GM23338 (cell line): ENCODE measurements around the gene VTCN1. TPM values are rescaled to one million over a fixed set of nuclear protein-coding genes. Genes with fewer than 3 reads are reported as not detected.

Experiments used
- ATAC-seq: fragments of 200-7000 bp; cut with Tn5 transposase; 3 replicates; pipeline ENCODE4 v1.9.1; 2020
- DNase-seq: peaks from one replicate; pipeline ENCODE4 v3.0.0-alpha.2; 2015; ENCODE audit warnings: low spot score
- H2AFZ ChIP-seq: fragments of 200-600 bp; sonication (generic); 2 replicates; pipeline ENCODE4 v1.8.0; 2016; ENCODE audit warnings: antibody characterized with exemption, mild to moderate bottlenecking, moderate library complexity
- H3F3A ChIP-seq: fragments of 200-600 bp; sonication (generic); replicated peaks from 2 replicates; pipeline ENCODE4 v1.8.0; 2017; ENCODE audit warnings: antibody characterized with exemption, mixed run types, low read depth
- H3K27ac ChIP-seq: fragments of 200-600 bp; sonication (generic); 2 replicates; pipeline ENCODE4 v1.6.1; 2016; ENCODE audit warnings: low read depth
- H3K27me3 ChIP-seq: fragments of 200-600 bp; sonication (generic); 2 replicates; pipeline ENCODE4 v1.8.0; 2016; ENCODE audit warnings: mild to moderate bottlenecking, mixed run types, moderate library complexity; ENCODE audit not compliant: insufficient read depth
- H3K36me3 ChIP-seq: fragments of 200-600 bp; sonication (generic); 2 replicates; pipeline ENCODE4 v1.8.0; 2016; ENCODE audit warnings: mild to moderate bottlenecking; ENCODE audit not compliant: insufficient read depth
- H3K4me1 ChIP-seq: fragments of 200-600 bp; sonication (generic); 2 replicates; pipeline ENCODE4 v1.8.0; 2016; ENCODE audit warnings: mild to moderate bottlenecking, moderate library complexity; ENCODE audit not compliant: insufficient read depth
- H3K4me2 ChIP-seq: fragments of 200-600 bp; sonication (generic); 2 replicates; pipeline ENCODE4 v1.7.1; 2017; ENCODE audit warnings: mixed run types
- H3K4me3 ChIP-seq: fragments of 200-600 bp; sonication (generic); 2 replicates; pipeline ENCODE4 v1.6.1; 2016; ENCODE audit warnings: mixed run types
- H3K79me2 ChIP-seq: fragments of 200-600 bp; sonication (generic); replicated peaks from 2 replicates; pipeline ENCODE4 v1.8.0; 2017; ENCODE audit warnings: mild to moderate bottlenecking; ENCODE audit not compliant: insufficient read depth
- H3K9me2 ChIP-seq: fragments of 200-600 bp; sonication (generic); 2 replicates; pipeline ENCODE4 v1.8.0; 2017; ENCODE audit not compliant: insufficient read depth
- H4K20me1 ChIP-seq: fragments of 200-600 bp; sonication (generic); replicated peaks from 2 replicates; pipeline ENCODE4 v1.8.0; 2017; ENCODE audit warnings: mild to moderate bottlenecking; ENCODE audit not compliant: insufficient read depth
- H3K27ac Mint-ChIP-seq: 2 replicates; pipeline ENCODE4 v1.8.0; 2020; ENCODE audit warnings: inconsistent platforms, mild to moderate bottlenecking, moderate library complexity, mixed read lengths
- H3K27me3 Mint-ChIP-seq: 3 replicates; pipeline ENCODE4 v1.8.0; 2022; ENCODE audit warnings: low read depth, mild to moderate bottlenecking, moderate library complexity, mixed read lengths, inconsistent platforms; ENCODE audit not compliant: insufficient read depth, poor library complexity
- H3K36me3 Mint-ChIP-seq: 3 replicates; pipeline ENCODE4 v1.8.0; 2021; ENCODE audit warnings: low read depth, mild to moderate bottlenecking, inconsistent platforms, moderate library complexity, mixed read lengths
- H3K4me1 Mint-ChIP-seq: 3 replicates; pipeline ENCODE4 v1.8.0; 2020; ENCODE audit warnings: mild to moderate bottlenecking, inconsistent platforms, mixed read lengths
- H3K4me3 Mint-ChIP-seq: 3 replicates; pipeline ENCODE4 v1.8.0; 2021; ENCODE audit warnings: moderate library complexity, mild to moderate bottlenecking, inconsistent platforms, mixed read lengths
- H3K9me3 Mint-ChIP-seq: 3 replicates; pipeline ENCODE4 v1.8.0; 2020; ENCODE audit warnings: moderate library complexity, mild to moderate bottlenecking, inconsistent platforms, mixed read lengths
- CREB1 ChIP-seq: fragments of 250-450 bp; sonication (Bioruptor Pico); IDR thresholded peaks from 2 replicates; pipeline ENCODE4 v1.5.0; 2020; ENCODE audit warnings: low read depth, mild to moderate bottlenecking, moderate library complexity
- EZH2 ChIP-seq: fragments of 200-600 bp; sonication (generic); IDR thresholded peaks from one replicate; pipeline ENCODE4 v1.8.0; 2017; ENCODE audit warnings: antibody characterized with exemption, mild to moderate bottlenecking, low read depth; ENCODE audit not compliant: unreplicated experiment
- EZH2phosphoT487 ChIP-seq: fragments of 200-600 bp; sonication (generic); IDR thresholded peaks from one replicate; pipeline ENCODE4 v1.8.1; 2018; ENCODE audit warnings: antibody characterized with exemption; ENCODE audit not compliant: unreplicated experiment
- JUNB ChIP-seq: IDR thresholded peaks from one replicate; pipeline ENCODE4 v1.6.1; 2016; ENCODE audit warnings: antibody characterized with exemption; ENCODE audit not compliant: unreplicated experiment
- NANOG ChIP-seq: IDR thresholded peaks from 2 replicates; pipeline ENCODE4 v1.6.1; 2016; ENCODE audit warnings: antibody characterized with exemption, borderline replicate concordance
- POLR2AphosphoS5 ChIP-seq: IDR thresholded peaks from 2 replicates; pipeline ENCODE4 v1.6.1; 2016; ENCODE audit warnings: antibody characterized with exemption, low read depth
- STAT1 ChIP-seq: IDR thresholded peaks from one replicate; pipeline ENCODE4 v1.6.1; 2016; ENCODE audit warnings: antibody characterized with exemption; ENCODE audit not compliant: unreplicated experiment
- ZNF114 ChIP-seq: fragments of 250-450 bp; sonication (Bioruptor Pico); IDR thresholded peaks from 2 replicates; pipeline ENCODE4 v1.5.0; 2020; ENCODE audit warnings: mild to moderate bottlenecking, moderate library complexity
- ZNF331 ChIP-seq: fragments of 250-450 bp; sonication (Bioruptor Pico); IDR thresholded peaks from 2 replicates; pipeline ENCODE4 v1.5.0; 2020; ENCODE audit warnings: low read depth, mild to moderate bottlenecking, moderate library complexity
- polyA plus RNA-seq: library from polyadenylated mRNA; unstranded; fragments of >200 nt; fragmentation: Nextera tagmentation; extraction: Ambion mirVana; gene quantifications from 2 replicates; pipeline ENCODE4 v1.2.1, GENCODE V29; 2016
- total RNA-seq: library from RNA; depleted of rRNA; stranded (reverse); fragments of >200 nt; shearing (Covaris generic); gene quantifications from 2 replicates; pipeline ENCODE4 v1.2.3, GENCODE V29; 2014
- TF ChIP-seq, protein P1 (sequence below), 2 experiments: fragments of 200-600 bp in 1 of 2; sonication (generic) in 1 of 2; conservative IDR thresholded peaks; 2 replicates each; pipeline versions ENCODE4 v1.5.1 to v1.6.1; 2016 to 2017; ENCODE audit warnings: antibody characterized with exemption in 2 of 2, low read depth in 2 of 2, mild to moderate bottlenecking in 2 of 2, moderate library complexity in 1 of 2
- TF ChIP-seq, protein P2 (sequence below): IDR thresholded peaks from one replicate; pipeline ENCODE4 v1.6.1; 2018; ENCODE audit warnings: antibody characterized with exemption; ENCODE audit not compliant: unreplicated experiment
- TF ChIP-seq, protein P3 (sequence below): fragments of 250-450 bp; sonication (Bioruptor Pico); IDR thresholded peaks from 2 replicates; pipeline ENCODE4 v1.5.0; 2020; ENCODE audit warnings: mild to moderate bottlenecking, moderate library complexity
- TF ChIP-seq, protein P4 (sequence below): IDR thresholded peaks from 2 replicates; pipeline ENCODE4 v1.6.1; 2016; ENCODE audit warnings: antibody characterized with exemption

Gene VTCN1
- total and polyA plus RNA-seq, 2 experiments from 2014 or later, result not detected

DNA sequence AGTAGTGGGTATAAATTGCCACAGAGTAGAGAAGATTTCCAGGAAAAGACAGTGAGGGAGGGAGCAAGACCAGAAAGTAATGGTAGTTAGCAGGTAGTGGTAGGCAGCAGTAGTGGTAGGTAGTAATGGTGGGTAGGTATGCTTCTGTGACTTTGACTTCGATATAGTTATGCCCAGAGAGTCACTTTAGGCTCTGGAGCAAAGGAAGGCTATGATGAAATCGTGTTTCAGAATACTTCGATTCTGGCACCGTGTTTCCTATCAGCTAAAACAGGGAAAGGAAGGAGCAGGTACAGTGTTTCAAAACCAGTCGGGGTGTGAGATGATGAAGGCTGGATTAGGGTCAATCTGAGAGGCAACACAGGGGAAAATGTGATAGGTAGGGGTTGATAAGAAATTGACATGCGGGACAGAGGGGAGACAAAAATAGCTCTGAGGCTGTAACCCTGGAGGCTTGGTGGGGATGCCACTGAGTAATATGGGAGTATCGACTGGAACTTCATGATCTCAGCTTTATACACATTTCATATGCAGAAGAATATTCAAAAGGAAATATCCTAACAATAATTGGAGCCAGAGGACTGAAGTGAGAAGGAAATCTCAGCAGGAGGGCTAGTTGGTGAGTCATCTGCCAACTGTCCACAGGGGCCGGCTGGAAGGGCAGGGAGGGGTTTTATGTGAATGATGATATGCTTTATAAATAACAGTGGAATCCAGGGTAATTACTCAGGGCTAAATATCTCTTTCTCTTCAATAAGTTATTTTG lies 64.0 kb downstream of the VTCN1 start:
- peaks cover 10% of the 10 kb centered on the region; the same call in 1 of the 2 replicates for H3K4me1 ChIP-seq
- H3K79me2 ChIP-seq, result no peaks in the 10 kb centered on the region
- no peaks in the 10 kb centered on the region for H3K27me3 Mint-ChIP-seq
- no peak for ATAC-seq
- TF ChIP-seq, protein P1, sequence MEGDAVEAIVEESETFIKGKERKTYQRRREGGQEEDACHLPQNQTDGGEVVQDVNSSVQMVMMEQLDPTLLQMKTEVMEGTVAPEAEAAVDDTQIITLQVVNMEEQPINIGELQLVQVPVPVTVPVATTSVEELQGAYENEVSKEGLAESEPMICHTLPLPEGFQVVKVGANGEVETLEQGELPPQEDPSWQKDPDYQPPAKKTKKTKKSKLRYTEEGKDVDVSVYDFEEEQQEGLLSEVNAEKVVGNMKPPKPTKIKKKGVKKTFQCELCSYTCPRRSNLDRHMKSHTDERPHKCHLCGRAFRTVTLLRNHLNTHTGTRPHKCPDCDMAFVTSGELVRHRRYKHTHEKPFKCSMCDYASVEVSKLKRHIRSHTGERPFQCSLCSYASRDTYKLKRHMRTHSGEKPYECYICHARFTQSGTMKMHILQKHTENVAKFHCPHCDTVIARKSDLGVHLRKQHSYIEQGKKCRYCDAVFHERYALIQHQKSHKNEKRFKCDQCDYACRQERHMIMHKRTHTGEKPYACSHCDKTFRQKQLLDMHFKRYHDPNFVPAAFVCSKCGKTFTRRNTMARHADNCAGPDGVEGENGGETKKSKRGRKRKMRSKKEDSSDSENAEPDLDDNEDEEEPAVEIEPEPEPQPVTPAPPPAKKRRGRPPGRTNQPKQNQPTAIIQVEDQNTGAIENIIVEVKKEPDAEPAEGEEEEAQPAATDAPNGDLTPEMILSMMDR (conservative IDR thresholded peaks at IDR 0.05; ENCODE audit: low read depth in 2 of 2), result no peak
- TF ChIP-seq EZH2phosphoT487, result no peak
- TF ChIP-seq POLR2AphosphoS5, result no peak
- no peak for TF ChIP-seq STAT1
- no peak for TF ChIP-seq NANOG
- TF ChIP-seq ZNF114, result no peak
- no peak for TF ChIP-seq CREB1
- TF ChIP-seq, protein P2, sequence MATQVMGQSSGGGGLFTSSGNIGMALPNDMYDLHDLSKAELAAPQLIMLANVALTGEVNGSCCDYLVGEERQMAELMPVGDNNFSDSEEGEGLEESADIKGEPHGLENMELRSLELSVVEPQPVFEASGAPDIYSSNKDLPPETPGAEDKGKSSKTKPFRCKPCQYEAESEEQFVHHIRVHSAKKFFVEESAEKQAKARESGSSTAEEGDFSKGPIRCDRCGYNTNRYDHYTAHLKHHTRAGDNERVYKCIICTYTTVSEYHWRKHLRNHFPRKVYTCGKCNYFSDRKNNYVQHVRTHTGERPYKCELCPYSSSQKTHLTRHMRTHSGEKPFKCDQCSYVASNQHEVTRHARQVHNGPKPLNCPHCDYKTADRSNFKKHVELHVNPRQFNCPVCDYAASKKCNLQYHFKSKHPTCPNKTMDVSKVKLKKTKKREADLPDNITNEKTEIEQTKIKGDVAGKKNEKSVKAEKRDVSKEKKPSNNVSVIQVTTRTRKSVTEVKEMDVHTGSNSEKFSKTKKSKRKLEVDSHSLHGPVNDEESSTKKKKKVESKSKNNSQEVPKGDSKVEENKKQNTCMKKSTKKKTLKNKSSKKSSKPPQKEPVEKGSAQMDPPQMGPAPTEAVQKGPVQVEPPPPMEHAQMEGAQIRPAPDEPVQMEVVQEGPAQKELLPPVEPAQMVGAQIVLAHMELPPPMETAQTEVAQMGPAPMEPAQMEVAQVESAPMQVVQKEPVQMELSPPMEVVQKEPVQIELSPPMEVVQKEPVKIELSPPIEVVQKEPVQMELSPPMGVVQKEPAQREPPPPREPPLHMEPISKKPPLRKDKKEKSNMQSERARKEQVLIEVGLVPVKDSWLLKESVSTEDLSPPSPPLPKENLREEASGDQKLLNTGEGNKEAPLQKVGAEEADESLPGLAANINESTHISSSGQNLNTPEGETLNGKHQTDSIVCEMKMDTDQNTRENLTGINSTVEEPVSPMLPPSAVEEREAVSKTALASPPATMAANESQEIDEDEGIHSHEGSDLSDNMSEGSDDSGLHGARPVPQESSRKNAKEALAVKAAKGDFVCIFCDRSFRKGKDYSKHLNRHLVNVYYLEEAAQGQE, result no peak
- TF ChIP-seq, protein P3, sequence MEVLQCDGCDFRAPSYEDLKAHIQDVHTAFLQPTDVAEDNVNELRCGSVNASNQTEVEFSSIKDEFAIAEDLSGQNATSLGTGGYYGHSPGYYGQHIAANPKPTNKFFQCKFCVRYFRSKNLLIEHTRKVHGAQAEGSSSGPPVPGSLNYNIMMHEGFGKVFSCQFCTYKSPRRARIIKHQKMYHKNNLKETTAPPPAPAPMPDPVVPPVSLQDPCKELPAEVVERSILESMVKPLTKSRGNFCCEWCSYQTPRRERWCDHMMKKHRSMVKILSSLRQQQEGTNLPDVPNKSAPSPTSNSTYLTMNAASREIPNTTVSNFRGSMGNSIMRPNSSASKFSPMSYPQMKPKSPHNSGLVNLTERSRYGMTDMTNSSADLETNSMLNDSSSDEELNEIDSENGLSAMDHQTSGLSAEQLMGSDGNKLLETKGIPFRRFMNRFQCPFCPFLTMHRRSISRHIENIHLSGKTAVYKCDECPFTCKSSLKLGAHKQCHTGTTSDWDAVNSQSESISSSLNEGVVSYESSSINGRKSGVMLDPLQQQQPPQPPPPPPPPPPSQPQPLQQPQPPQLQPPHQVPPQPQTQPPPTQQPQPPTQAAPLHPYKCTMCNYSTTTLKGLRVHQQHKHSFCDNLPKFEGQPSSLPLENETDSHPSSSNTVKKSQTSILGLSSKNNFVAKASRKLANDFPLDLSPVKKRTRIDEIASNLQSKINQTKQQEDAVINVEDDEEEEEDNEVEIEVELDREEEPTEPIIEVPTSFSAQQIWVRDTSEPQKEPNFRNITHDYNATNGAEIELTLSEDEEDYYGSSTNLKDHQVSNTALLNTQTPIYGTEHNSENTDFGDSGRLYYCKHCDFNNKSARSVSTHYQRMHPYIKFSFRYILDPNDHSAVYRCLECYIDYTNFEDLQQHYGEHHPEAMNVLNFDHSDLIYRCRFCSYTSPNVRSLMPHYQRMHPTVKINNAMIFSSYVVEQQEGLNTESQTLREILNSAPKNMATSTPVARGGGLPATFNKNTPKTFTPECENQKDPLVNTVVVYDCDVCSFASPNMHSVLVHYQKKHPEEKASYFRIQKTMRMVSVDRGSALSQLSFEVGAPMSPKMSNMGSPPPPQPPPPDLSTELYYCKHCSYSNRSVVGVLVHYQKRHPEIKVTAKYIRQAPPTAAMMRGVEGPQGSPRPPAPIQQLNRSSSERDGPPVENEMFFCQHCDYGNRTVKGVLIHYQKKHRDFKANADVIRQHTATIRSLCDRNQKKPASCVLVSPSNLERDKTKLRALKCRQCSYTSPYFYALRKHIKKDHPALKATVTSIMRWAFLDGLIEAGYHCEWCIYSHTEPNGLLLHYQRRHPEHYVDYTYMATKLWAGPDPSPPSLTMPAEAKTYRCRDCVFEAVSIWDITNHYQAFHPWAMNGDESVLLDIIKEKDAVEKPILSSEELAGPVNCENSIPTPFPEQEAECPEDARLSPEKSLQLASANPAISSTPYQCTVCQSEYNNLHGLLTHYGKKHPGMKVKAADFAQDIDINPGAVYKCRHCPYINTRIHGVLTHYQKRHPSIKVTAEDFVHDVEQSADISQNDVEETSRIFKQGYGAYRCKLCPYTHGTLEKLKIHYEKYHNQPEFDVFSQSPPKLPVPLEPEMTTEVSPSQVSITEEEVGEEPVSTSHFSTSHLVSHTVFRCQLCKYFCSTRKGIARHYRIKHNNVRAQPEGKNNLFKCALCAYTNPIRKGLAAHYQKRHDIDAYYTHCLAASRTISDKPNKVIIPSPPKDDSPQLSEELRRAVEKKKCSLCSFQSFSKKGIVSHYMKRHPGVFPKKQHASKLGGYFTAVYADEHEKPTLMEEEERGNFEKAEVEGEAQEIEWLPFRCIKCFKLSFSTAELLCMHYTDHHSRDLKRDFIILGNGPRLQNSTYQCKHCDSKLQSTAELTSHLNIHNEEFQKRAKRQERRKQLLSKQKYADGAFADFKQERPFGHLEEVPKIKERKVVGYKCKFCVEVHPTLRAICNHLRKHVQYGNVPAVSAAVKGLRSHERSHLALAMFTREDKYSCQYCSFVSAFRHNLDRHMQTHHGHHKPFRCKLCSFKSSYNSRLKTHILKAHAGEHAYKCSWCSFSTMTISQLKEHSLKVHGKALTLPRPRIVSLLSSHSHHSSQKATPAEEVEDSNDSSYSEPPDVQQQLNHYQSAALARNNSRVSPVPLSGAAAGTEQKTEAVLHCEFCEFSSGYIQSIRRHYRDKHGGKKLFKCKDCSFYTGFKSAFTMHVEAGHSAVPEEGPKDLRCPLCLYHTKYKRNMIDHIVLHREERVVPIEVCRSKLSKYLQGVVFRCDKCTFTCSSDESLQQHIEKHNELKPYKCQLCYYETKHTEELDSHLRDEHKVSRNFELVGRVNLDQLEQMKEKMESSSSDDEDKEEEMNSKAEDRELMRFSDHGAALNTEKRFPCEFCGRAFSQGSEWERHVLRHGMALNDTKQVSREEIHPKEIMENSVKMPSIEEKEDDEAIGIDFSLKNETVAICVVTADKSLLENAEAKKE (CRISPR knock-in tag), result no peak
- no peak for TF ChIP-seq ZNF331 (CRISPR knock-in tag)
- TF ChIP-seq, protein P4, sequence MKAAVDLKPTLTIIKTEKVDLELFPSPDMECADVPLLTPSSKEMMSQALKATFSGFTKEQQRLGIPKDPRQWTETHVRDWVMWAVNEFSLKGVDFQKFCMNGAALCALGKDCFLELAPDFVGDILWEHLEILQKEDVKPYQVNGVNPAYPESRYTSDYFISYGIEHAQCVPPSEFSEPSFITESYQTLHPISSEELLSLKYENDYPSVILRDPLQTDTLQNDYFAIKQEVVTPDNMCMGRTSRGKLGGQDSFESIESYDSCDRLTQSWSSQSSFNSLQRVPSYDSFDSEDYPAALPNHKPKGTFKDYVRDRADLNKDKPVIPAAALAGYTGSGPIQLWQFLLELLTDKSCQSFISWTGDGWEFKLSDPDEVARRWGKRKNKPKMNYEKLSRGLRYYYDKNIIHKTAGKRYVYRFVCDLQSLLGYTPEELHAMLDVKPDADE, result no peak
- TF ChIP-seq EZH2, result no peak
- TF ChIP-seq JUNB, result no peak
- no peak overlapping the region for H3K4me3 ChIP-seq
- no peaks in the 10 kb centered on the region for H4K20me1 ChIP-seq
- H3K27me3 ChIP-seq, result no peaks in the 10 kb centered on the region
- no peak overlapping the region for H3K27ac Mint-ChIP-seq
- no peaks in the 10 kb centered on the region; the same call in 2 of the 3 replicates for H3K36me3 Mint-ChIP-seq
- no peaks in the 10 kb centered on the region for H3K36me3 ChIP-seq
- H3K4me1 Mint-ChIP-seq, result peaks cover 17% of the 10 kb centered on the region
- H3K27ac ChIP-seq, result no peak overlapping the region
- peak overlapping the region; percentile 78; the same call in 1 of the 2 replicates for H2AFZ ChIP-seq
- no peak overlapping the region for H3K4me2 ChIP-seq
- 0 out of 2 replicates have a peak, but pooled peaks cover 3% of the 10 kb centered on the region for H3K9me2 ChIP-seq
- peak; percentile 34 for DNase-seq
- peaks cover 9% of the 10 kb centered on the region; the same call in 2 of the 3 replicates for H3K9me3 Mint-ChIP-seq
- no peak overlapping the region for H3K4me3 Mint-ChIP-seq
- H3F3A ChIP-seq, result no peaks in the 10 kb centered on the region
